ENCODE data around the gene MRPL45. TPM values are rescaled to one million over a fixed set of nuclear protein-coding genes. Genes with fewer than 3 reads are reported as not detected.

The MRPL45 gene
- total and polyA plus RNA-seq, 2 of the 13 experiments (the other 11 are each of a cell fraction or from before 2014, with no cell fraction given) = 89.5 to 157 TPM

DNA sequence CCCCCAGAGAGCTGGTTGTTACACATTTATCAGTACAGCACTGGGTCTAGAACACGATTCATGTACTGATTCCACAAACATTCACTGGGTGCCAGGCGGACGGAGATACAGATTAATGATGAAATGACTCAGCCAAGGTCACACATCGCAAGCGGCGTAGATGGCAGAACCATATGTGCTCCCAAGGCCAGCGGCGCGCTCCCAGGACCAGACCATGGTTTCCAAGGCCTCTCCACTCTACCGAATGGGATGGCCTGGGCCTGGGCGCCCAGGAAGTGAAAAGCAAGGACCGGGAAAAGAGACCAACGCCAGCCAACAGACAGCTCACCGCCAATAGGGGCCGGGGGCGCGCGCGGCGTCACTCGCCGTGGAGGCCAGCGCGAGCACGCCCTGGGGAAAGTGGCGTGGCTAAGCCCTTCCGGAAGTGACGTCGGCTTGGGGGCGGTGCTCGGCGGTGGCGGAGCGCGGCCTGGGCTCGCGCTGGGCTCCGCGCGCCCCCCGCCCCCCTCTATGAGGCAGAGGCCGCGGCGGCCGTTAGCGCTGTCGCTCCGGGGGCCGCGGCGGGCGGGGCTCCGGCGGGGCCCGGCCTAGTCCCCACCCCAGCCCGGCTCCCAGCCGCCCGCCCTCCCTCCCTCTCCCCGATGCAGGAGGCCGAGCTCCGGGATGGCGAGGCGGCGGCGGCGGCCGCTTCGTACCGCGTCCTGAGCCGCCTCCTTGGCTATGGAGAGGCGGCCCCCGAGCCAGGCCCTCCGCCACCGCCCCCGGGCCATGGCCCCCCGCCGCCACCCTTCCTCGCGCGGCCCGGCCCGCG, 54.6 kb downstream of the MRPL45 start, which contains the start of gene SOCS7 (continued):
- no peak for TF ChIP-seq ZNF737 (CRISPR knock-in tag; IDR thresholded peaks at IDR 0.05; ENCODE audit: borderline replicate concordance)
- TF ChIP-seq ZBTB10 (CRISPR knock-in tag; IDR thresholded peaks at IDR 0.05; ENCODE audit: borderline replicate concordance) = 0 out of 2 replicates have a peak, but pooled peaks have one; percentile 46
- TF ChIP-seq YY1 (IDR thresholded peaks at IDR 0.05; ENCODE audit: insufficient read depth, insufficient replicate concordance, low read depth, low read length) = peak; percentile 62
- TF ChIP-seq ZNF280D (CRISPR knock-in tag; IDR thresholded peaks at IDR 0.05) = peak; percentile 16; the same call in 1 of the 2 replicates
- TF ChIP-seq, protein P1, sequence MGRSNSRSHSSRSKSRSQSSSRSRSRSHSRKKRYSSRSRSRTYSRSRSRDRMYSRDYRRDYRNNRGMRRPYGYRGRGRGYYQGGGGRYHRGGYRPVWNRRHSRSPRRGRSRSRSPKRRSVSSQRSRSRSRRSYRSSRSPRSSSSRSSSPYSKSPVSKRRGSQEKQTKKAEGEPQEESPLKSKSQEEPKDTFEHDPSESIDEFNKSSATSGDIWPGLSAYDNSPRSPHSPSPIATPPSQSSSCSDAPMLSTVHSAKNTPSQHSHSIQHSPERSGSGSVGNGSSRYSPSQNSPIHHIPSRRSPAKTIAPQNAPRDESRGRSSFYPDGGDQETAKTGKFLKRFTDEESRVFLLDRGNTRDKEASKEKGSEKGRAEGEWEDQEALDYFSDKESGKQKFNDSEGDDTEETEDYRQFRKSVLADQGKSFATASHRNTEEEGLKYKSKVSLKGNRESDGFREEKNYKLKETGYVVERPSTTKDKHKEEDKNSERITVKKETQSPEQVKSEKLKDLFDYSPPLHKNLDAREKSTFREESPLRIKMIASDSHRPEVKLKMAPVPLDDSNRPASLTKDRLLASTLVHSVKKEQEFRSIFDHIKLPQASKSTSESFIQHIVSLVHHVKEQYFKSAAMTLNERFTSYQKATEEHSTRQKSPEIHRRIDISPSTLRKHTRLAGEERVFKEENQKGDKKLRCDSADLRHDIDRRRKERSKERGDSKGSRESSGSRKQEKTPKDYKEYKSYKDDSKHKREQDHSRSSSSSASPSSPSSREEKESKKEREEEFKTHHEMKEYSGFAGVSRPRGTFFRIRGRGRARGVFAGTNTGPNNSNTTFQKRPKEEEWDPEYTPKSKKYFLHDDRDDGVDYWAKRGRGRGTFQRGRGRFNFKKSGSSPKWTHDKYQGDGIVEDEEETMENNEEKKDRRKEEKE (IDR thresholded peaks at IDR 0.05) = no peak
- no peak for TF ChIP-seq ZNF562 (CRISPR knock-in tag; IDR thresholded peaks at IDR 0.05; ENCODE audit: borderline replicate concordance)
- no peak for TF ChIP-seq ZNF629 (CRISPR knock-in tag; conservative IDR thresholded peaks at IDR 0.05)
- peak; percentile 50; the same call in 1 of the 2 replicates for TF ChIP-seq ZNF292 (CRISPR knock-in tag; IDR thresholded peaks at IDR 0.05; ENCODE audit: borderline replicate concordance, low read depth)
- TF ChIP-seq ZMYM3 (CRISPR knock-in tag; IDR thresholded peaks at IDR 0.05) = peak; percentile 99
- TF ChIP-seq HDAC6 (IDR thresholded peaks at IDR 0.05; ENCODE audit: low read depth, low read length) = no peak
- TF ChIP-seq RCOR2 (CRISPR knock-in tag; IDR thresholded peaks at IDR 0.05) = peak; percentile 89
- no peak for TF ChIP-seq MATR3 (CRISPR knock-in tag; IDR thresholded peaks at IDR 0.05)
- TF ChIP-seq PHF21A (CRISPR knock-in tag; IDR thresholded peaks at IDR 0.05) = peak; percentile 87
- TF ChIP-seq HNRNPL (IDR thresholded peaks at IDR 0.05; ENCODE audit: low read depth, low read length) = 0 out of 2 replicates have a peak, but pooled peaks have one; percentile 51
- no peak for TF ChIP-seq POLR2AphosphoS2 (IDR thresholded peaks at IDR 0.05; ENCODE audit: low read depth, low read length)
- no peak for TF ChIP-seq PRMT3 (CRISPR knock-in tag; IDR thresholded peaks at IDR 0.05; ENCODE audit: borderline replicate concordance, low read depth)
- peak; percentile 84 for TF ChIP-seq KDM1A (CRISPR knock-in tag; IDR thresholded peaks at IDR 0.05)
- TF ChIP-seq ZNF879 (CRISPR knock-in tag; IDR thresholded peaks at IDR 0.05) = no peak
